Prostate gland (tissue), 2 donors: Measurements from ENCODE around the gene TTYH3. TPM values are rescaled to one million over a fixed set of nuclear protein-coding genes. Genes with fewer than 3 reads are reported as not detected.

Source experiments
- DNase-seq: peaks from one replicate; pipeline ENCODE4 v3.0.0-alpha.2; 2019; ENCODE audit warnings: low spot score
- H3K27ac ChIP-seq, 2 donors: fragments of 200-600 bp; sonication (generic); 2 replicates each; pipeline ENCODE4 v1.5.1; 2017 to 2019
- H3K27me3 ChIP-seq: fragments of 200-600 bp; sonication (generic); replicated peaks from 2 replicates; pipeline ENCODE4 v1.5.1; 2019; ENCODE audit not compliant: insufficient read depth
- H3K36me3 ChIP-seq, 2 donors: fragments of 200-600 bp; sonication (generic); 1 replicate in 1 of 2; 2 replicates in 1 of 2; pipeline versions ENCODE4 v1.5.1 to v1.8.1; 2017 to 2019
- H3K4me1 ChIP-seq: fragments of 200-600 bp; sonication (generic); replicated peaks from 2 replicates; pipeline ENCODE4 v1.5.1; 2019
- H3K4me3 ChIP-seq, 2 donors: fragments of 200-600 bp; sonication (generic); 2 replicates each; pipeline ENCODE4 v1.5.1; 2017 to 2019
- H3K9me3 ChIP-seq: fragments of 200-600 bp; sonication (generic); 2 replicates; pipeline ENCODE4 v1.5.1; 2017
- CTCF ChIP-seq, 4 experiments: fragments of 200-600 bp in 2 of 4; fragments of 450-650 bp in 2 of 4; sonication (generic) in 2 of 4; IDR thresholded peaks; 1 replicate in 3 of 4; 2 replicates in 1 of 4; pipeline ENCODE4 v1.5.1; 2016 to 2019; ENCODE audit warnings: antibody characterized with exemption in 4 of 4, mild to moderate bottlenecking in 2 of 4, moderate library complexity in 2 of 4
- POLR2A ChIP-seq: fragments of 450-650 bp; IDR thresholded peaks from one replicate; pipeline ENCODE4 v1.6.1; 2016; ENCODE audit warnings: antibody characterized with exemption, mild to moderate bottlenecking
- POLR2AphosphoS5 ChIP-seq: sonication (generic); formaldehyde crosslinking; IDR thresholded peaks from one replicate; pipeline ENCODE4 v1.6.1; 2017; ENCODE audit warnings: antibody characterized with exemption
- WGBS: methylation state at CpG from one replicate; pipeline ENCODE4 v1.1.5; 2018; 5-methylcytosine and 5-hydroxymethylcytosine counted together
- intact Hi-C: fragments of 100-400 bp; cut with DNase I; formaldehyde crosslinking; loops from one replicate; pipeline ENCODE4 v1.14.2; 2022
- total RNA-seq, 2 donors: library from RNA; depleted of rRNA; stranded (reverse); fragments of >200 nt; gene quantifications; one replicate each; pipeline ENCODE4 v1.1.0, GENCODE V29; 2016

The TTYH3 gene
- total RNA-seq, 2 donors from 2014 or later: 30.1 to 76.2 TPM

- H3K36me3 ChIP-seq: no peaks in the 10 kb centered on the region
These were observed 18.2 kb downstream of the TTYH3 start for GRCh38 chr7:2649991-2650390.

GRCh38 chr7:2650451-2650850, 18.7 kb downstream of the TTYH3 start:
- TF ChIP-seq POLR2AphosphoS5 (no peak), CTCF (IDR thresholded peaks at IDR 0.05) (no peak), POLR2A (no peak)
- H3K4me1 ChIP-seq: no peaks in the 10 kb centered on the region
- no peaks in the 10 kb centered on the region for H3K9me3 ChIP-seq
- no peaks in the 10 kb centered on the region for H3K36me3 ChIP-seq
- no peaks in the 10 kb centered on the region for H3K27me3 ChIP-seq
- intact Hi-C loops: no loop called here
- no peak for DNase-seq
- no peak overlapping the region for H3K27ac ChIP-seq
- H3K4me3 ChIP-seq: no peak overlapping the region
- WGBS: 63% methylated on average over 8 of the region's 8 CpGs

More at GRCh38 chr7:2649991-2650390, 18.2 kb downstream of the TTYH3 start:
- no peaks in the 10 kb centered on the region for H3K9me3 ChIP-seq
- H3K27ac ChIP-seq: no peak overlapping the region
- no peak for DNase-seq
- no peaks in the 10 kb centered on the region for H3K4me1 ChIP-seq
- WGBS: 93% methylated on average over 11 of the region's 11 CpGs
- no peak for TF ChIP-seq POLR2A
- intact Hi-C loops: no loop called here
- no peaks in the 10 kb centered on the region for H3K27me3 ChIP-seq
- no peak overlapping the region for H3K4me3 ChIP-seq

GRCh38 chr7:2651336-2651735, 19.6 kb downstream of the TTYH3 start:
- Histone ChIP-seq H3K4me1 (no peaks in the 10 kb centered on the region), H3K27me3 (no peaks in the 10 kb centered on the region), H3K36me3 (no peaks in the 10 kb centered on the region), H3K27ac (no peak overlapping the region), H3K4me3 (no peak overlapping the region), H3K9me3 (no peaks in the 10 kb centered on the region)
- no peak for DNase-seq
- intact Hi-C loops: no loop called here
- no peak for TF ChIP-seq POLR2A
- no peak for TF ChIP-seq CTCF (IDR thresholded peaks at IDR 0.05)
- WGBS: 74% methylated on average over 15 of the region's 15 CpGs

GRCh38 chr7:2651847-2652735, 20.3 kb downstream of the TTYH3 start:
- intact Hi-C loops: no loop called here
- H3K27ac ChIP-seq: no peak overlapping the region
- no peak overlapping the region for H3K4me3 ChIP-seq
- no peaks in the 10 kb centered on the region for H3K4me1 ChIP-seq
- no peak for DNase-seq
- no peaks in the 10 kb centered on the region for H3K9me3 ChIP-seq
- TF ChIP-seq CTCF (IDR thresholded peaks at IDR 0.05): no peak
- TF ChIP-seq POLR2AphosphoS5: no peak
- no peak for TF ChIP-seq POLR2A
- no peaks in the 10 kb centered on the region for H3K27me3 ChIP-seq
- no peaks in the 10 kb centered on the region for H3K36me3 ChIP-seq
- WGBS: 91% methylated on average over 26 of the region's 28 CpGs

GRCh38 chr7:2652736-2653060, 20.9 kb downstream of the TTYH3 start:
- H3K27me3 ChIP-seq: no peaks in the 10 kb centered on the region
- 93% methylated on average over 11 of the region's 12 CpGs for WGBS
- H3K36me3 ChIP-seq: no peaks in the 10 kb centered on the region
- no peaks in the 10 kb centered on the region for H3K4me1 ChIP-seq
- no peak overlapping the region for H3K4me3 ChIP-seq
- no peak for DNase-seq
- no peaks in the 10 kb centered on the region for H3K9me3 ChIP-seq
- no peak overlapping the region for H3K27ac ChIP-seq
- no peak for TF ChIP-seq POLR2AphosphoS5
- TF ChIP-seq CTCF (IDR thresholded peaks at IDR 0.05): no peak
- TF ChIP-seq POLR2A: no peak
- intact Hi-C loops: no loop called here
